Measurements from ENCODE around the gene KISS1R. TPM values are rescaled to one million over a fixed set of nuclear protein-coding genes. Genes with fewer than 3 reads are reported as not detected.

KISS1R gene
- total RNA-seq, 1 donor from 2014 or later: not detected

GRCh38 chr19:884420-885211 is 32.5 kb upstream of the KISS1R start:
- no peak for TF ChIP-seq CTCF (IDR thresholded peaks at IDR 0.05; ENCODE audit: unreplicated experiment)
- Mint-ChIP-seq H3K36me3 (ENCODE audit: low read depth, unreplicated experiment) (peaks cover 17% of the 10 kb centered on the region), H3K4me3 (ENCODE audit: unreplicated experiment) (no peak overlapping the region), H3K27me3 (ENCODE audit: unreplicated experiment) (peaks cover 8% of the 10 kb centered on the region), H3K9me3 (ENCODE audit: unreplicated experiment) (no peaks in the 10 kb centered on the region), H3K4me1 (ENCODE audit: unreplicated experiment) (no peaks in the 10 kb centered on the region), H3K27ac (ENCODE audit: unreplicated experiment) (no peak overlapping the region)
- DNase-seq (ENCODE audit: low spot score): no peak

GRCh38 chr19:885536-886224 is 31.5 kb upstream of the KISS1R start:
- no peaks in the 10 kb centered on the region for H3K4me1 Mint-ChIP-seq (ENCODE audit: unreplicated experiment)
- no peak for DNase-seq (ENCODE audit: low spot score)
- no peak overlapping the region for H3K4me3 Mint-ChIP-seq (ENCODE audit: unreplicated experiment)
- no peak overlapping the region for H3K27ac Mint-ChIP-seq (ENCODE audit: unreplicated experiment)
- TF ChIP-seq CTCF (IDR thresholded peaks at IDR 0.05; ENCODE audit: unreplicated experiment): no peak
- peaks cover 6% of the 10 kb centered on the region for H3K27me3 Mint-ChIP-seq (ENCODE audit: unreplicated experiment)
- peaks cover 17% of the 10 kb centered on the region for H3K36me3 Mint-ChIP-seq (ENCODE audit: low read depth, unreplicated experiment)
- H3K9me3 Mint-ChIP-seq (ENCODE audit: unreplicated experiment): no peaks in the 10 kb centered on the region

GRCh38 chr19:887072-887471 is 30.1 kb upstream of the KISS1R start:
- H3K4me3 Mint-ChIP-seq (ENCODE audit: unreplicated experiment): no peak overlapping the region
- peaks cover 4% of the 10 kb centered on the region for H3K36me3 Mint-ChIP-seq (ENCODE audit: low read depth, unreplicated experiment)
- no peak for DNase-seq (ENCODE audit: low spot score)
- no peak for TF ChIP-seq CTCF (IDR thresholded peaks at IDR 0.05; ENCODE audit: unreplicated experiment)
- H3K27me3 Mint-ChIP-seq (ENCODE audit: unreplicated experiment): peaks cover 3% of the 10 kb centered on the region
- H3K9me3 Mint-ChIP-seq (ENCODE audit: unreplicated experiment): no peaks in the 10 kb centered on the region
- no peak overlapping the region for H3K27ac Mint-ChIP-seq (ENCODE audit: unreplicated experiment)
- H3K4me1 Mint-ChIP-seq (ENCODE audit: unreplicated experiment): no peaks in the 10 kb centered on the region

- no peaks in the 10 kb centered on the region for H3K4me1 Mint-ChIP-seq (ENCODE audit: unreplicated experiment)
- no peak for DNase-seq (ENCODE audit: low spot score)
- TF ChIP-seq CTCF (IDR thresholded peaks at IDR 0.05; ENCODE audit: unreplicated experiment): no peak
- H3K36me3 Mint-ChIP-seq (ENCODE audit: low read depth, unreplicated experiment): peaks cover 4% of the 10 kb centered on the region
- no peak overlapping the region for H3K27ac Mint-ChIP-seq (ENCODE audit: unreplicated experiment)
- no peak overlapping the region for H3K4me3 Mint-ChIP-seq (ENCODE audit: unreplicated experiment)
- H3K27me3 Mint-ChIP-seq (ENCODE audit: unreplicated experiment): peaks cover 3% of the 10 kb centered on the region
- no peaks in the 10 kb centered on the region for H3K9me3 Mint-ChIP-seq (ENCODE audit: unreplicated experiment)
These were observed 29.5 kb upstream of the KISS1R start for GRCh38 chr19:887599-887998.

Data from endothelial cell (in vitro differentiated cells).